A673 (cell line): ENCODE results near the gene DLG4. TPM values are rescaled to one million over a fixed set of nuclear protein-coding genes. Genes with fewer than 3 reads are reported as not detected.

Experiments
- BruUV-seq: library from RNA; stranded (reverse); fragments of 400-500 nt; replicated peaks from 2 replicates; lab custom pipeline; 2021; lab: Mats Ljungman, UMichigan
- CTCF ChIA-PET: fragments of 300-600 bp; sonication (Branson Sonifier 250); formaldehyde crosslinking; loops from one replicate; lab custom pipeline; 2022; ENCODE audit warnings: antibody characterized with exemption; lab: Charles Lee
- POLR2A ChIA-PET: fragments of 300-600 bp; sonication (Branson Sonifier 250); formaldehyde crosslinking; loops from one replicate; lab custom pipeline; 2022; ENCODE audit warnings: antibody characterized with exemption; ENCODE audit not compliant: low non-redundant PET; lab: Charles Lee
- DNase-seq: peaks from one replicate; pipeline ENCODE4 v3.0.0-alpha.2; 2015; ENCODE audit warnings: low spot score
- H3K27ac ChIP-seq: fragments of 200-600 bp; sonication (generic); 2 replicates; pipeline ENCODE4 v1.5.1; 2016; ENCODE audit warnings: mixed run types, low read depth, mild to moderate bottlenecking, mixed read lengths, antibody characterized with exemption, low read length; ENCODE audit not compliant: poor library complexity, severe bottlenecking
- H3K27me3 ChIP-seq: fragments of 200-600 bp; sonication (generic); replicated peaks from 2 replicates; pipeline ENCODE4 v1.6.1; 2017; ENCODE audit warnings: mixed run types, low read depth, mild to moderate bottlenecking, mixed read lengths, antibody characterized with exemption, low read length; ENCODE audit not compliant: insufficient read depth, poor library complexity
- H3K36me3 ChIP-seq: fragments of 200-600 bp; sonication (generic); 2 replicates; pipeline ENCODE4 v1.6.1; 2016; ENCODE audit warnings: mixed run types, mild to moderate bottlenecking, mixed read lengths, antibody characterized with exemption, low read length; ENCODE audit not compliant: insufficient read depth, poor library complexity, severe bottlenecking
- H3K4me1 ChIP-seq: fragments of 200-600 bp; sonication (generic); 2 replicates; pipeline ENCODE4 v1.6.1; 2017; ENCODE audit warnings: mixed run types, mild to moderate bottlenecking, mixed read lengths, antibody characterized with exemption, low read length; ENCODE audit not compliant: insufficient read depth, poor library complexity, severe bottlenecking
- H3K4me3 ChIP-seq: fragments of 200-600 bp; sonication (generic); 2 replicates; pipeline ENCODE4 v1.5.1; 2016; ENCODE audit warnings: low read depth, mixed run types, mild to moderate bottlenecking, mixed read lengths, low read length; ENCODE audit not compliant: poor library complexity, severe bottlenecking
- H3K9me3 ChIP-seq: fragments of 200-600 bp; sonication (generic); 2 replicates; pipeline ENCODE4 v1.6.1; 2016; ENCODE audit warnings: mixed run types, low read depth, mild to moderate bottlenecking, mixed read lengths, antibody characterized with exemption, low read length; ENCODE audit not compliant: poor library complexity, severe bottlenecking
- EZH2 ChIP-seq: fragments of 200-600 bp; sonication (generic); IDR thresholded peaks from 2 replicates; pipeline ENCODE4 v1.6.1; 2017; ENCODE audit warnings: borderline replicate concordance, low read depth, mild to moderate bottlenecking, mixed read lengths, antibody characterized with exemption, low read length; ENCODE audit not compliant: poor library complexity, severe bottlenecking
- intact Hi-C: fragments of 100-400 bp; cut with micrococcal nuclease; formaldehyde crosslinking; loops from one replicate; pipeline ENCODE4 v1.10.0; 2022; ENCODE audit not compliant: unreplicated experiment
- total RNA-seq: library from RNA; stranded (reverse); gene quantifications from 2 replicates; pipeline ENCODE4 v1.2.3, GENCODE V29; 2021
- TF ChIP-seq, protein P1 (sequence below): fragments of 300-800, 200-600 bp; sonication (generic); conservative IDR thresholded peaks from 2 replicates; pipeline ENCODE4 v1.5.1; 2017; ENCODE audit warnings: low read depth, mild to moderate bottlenecking, antibody characterized with exemption, low read length, moderate library complexity, mixed read lengths

Gene DLG4
- total RNA-seq, 1 experiment from 2014 or later: 74.7 TPM

DNA sequence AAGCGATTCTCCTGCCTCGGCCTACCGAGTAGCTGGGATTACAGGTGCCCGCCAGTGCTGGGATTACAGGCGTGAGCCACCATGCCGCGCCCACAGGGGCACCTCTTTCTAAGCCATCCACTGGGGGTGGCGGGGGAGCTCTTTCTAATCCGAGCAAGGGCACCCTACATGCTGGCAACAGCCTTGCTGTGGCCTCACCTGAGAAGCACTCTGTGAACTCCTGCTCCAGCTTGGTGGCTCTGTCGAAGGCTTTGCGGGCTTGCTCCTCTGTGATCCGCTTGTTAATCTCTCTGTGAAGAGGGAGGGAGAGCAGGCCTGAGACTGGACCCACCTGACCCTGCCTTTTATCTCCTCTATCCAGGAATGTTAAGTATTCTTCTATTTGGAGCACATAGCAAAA lies 28.6 kb downstream of the DLG4 start:
- POLR2A ChIA-PET: no interaction called here
- no peak for DNase-seq
- Histone ChIP-seq H3K4me3 (no peak overlapping the region), H3K9me3 (no peaks in the 10 kb centered on the region), H3K27me3 (no peaks in the 10 kb centered on the region), H3K27ac (no peak overlapping the region), H3K4me1 (no peaks in the 10 kb centered on the region), H3K36me3 (peaks cover 47% of the 10 kb centered on the region)
- CTCF ChIA-PET: no interaction called here
- no TSS peak for BruUV-seq
- TF ChIP-seq EZH2: no peak
- TF ChIP-seq, protein P1, sequence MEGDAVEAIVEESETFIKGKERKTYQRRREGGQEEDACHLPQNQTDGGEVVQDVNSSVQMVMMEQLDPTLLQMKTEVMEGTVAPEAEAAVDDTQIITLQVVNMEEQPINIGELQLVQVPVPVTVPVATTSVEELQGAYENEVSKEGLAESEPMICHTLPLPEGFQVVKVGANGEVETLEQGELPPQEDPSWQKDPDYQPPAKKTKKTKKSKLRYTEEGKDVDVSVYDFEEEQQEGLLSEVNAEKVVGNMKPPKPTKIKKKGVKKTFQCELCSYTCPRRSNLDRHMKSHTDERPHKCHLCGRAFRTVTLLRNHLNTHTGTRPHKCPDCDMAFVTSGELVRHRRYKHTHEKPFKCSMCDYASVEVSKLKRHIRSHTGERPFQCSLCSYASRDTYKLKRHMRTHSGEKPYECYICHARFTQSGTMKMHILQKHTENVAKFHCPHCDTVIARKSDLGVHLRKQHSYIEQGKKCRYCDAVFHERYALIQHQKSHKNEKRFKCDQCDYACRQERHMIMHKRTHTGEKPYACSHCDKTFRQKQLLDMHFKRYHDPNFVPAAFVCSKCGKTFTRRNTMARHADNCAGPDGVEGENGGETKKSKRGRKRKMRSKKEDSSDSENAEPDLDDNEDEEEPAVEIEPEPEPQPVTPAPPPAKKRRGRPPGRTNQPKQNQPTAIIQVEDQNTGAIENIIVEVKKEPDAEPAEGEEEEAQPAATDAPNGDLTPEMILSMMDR: no peak
- intact Hi-C loops: no loop called here

DNA sequence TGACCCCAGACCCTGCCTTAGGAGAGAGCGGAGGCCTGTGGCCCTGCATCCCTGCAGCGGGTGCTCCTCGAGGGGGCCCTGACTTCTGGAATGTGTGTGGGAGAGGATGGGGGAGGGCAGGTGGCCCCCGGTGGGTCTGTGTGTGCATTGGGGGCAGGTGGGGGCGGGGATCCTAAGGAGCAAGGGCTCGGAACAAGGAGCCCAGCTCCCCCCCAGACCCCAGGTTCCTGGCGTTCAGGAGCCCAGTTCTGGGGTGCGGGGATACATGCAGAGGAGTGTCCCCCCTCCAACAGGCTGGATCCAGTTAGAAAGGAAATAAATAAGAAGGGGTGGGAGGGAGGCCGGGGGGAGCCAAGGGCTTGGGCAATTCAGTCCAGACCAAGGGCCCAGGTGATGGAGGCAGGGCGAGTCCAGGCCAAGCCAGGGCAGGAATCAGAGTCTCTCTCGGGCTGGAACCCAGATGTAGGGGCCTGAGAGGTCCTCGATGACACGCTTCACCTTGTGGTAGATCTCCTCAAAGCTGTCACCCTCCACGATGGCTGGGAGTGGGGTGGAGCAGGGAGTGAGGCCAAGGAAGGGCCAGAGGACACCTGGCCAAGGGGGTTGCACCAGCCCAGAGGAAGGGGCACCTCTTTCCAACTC lies 29.2 kb downstream of the DLG4 start:
- no peak overlapping the region for H3K4me3 ChIP-seq
- ChIA-PET POLR2A (no interaction called here), CTCF (no interaction called here)
- no peak overlapping the region for H3K27ac ChIP-seq
- H3K36me3 ChIP-seq: peaks cover 40% of the 10 kb centered on the region
- no peak for DNase-seq
- no peaks in the 10 kb centered on the region for H3K9me3 ChIP-seq
- TF ChIP-seq EZH2: no peak
- TF ChIP-seq, protein P1: no peak
- H3K4me1 ChIP-seq: no peaks in the 10 kb centered on the region
- TSS peak; percentile 7 for BruUV-seq
- no peaks in the 10 kb centered on the region for H3K27me3 ChIP-seq
- intact Hi-C loops: no loop called here

DNA sequence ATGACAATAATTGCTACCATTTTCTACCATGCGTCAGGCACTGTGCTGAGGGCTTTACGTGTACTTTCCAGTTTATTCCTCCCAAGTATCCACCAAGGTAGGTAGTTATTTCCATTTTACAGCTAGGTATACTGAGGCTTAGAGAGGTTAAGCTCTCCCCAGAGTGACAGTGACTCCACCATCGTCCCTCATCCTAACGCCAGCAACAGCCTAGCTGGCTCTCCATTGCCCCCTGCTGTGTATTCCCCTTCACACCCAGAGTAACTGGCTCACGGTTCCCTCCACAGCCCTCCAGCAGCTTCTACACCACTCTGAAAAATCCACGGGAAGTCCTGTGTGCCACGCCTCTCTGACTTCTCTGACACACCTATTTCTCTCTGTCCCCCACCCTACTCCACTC lies 33.4 kb downstream of the DLG4 start:
- peak; percentile 40 for DNase-seq
- CTCF ChIA-PET: no interaction called here
- BruUV-seq: no TSS peak
- peaks cover 12% of the 10 kb centered on the region for H3K36me3 ChIP-seq
- intact Hi-C loops: no loop called here
- H3K27me3 ChIP-seq: no peaks in the 10 kb centered on the region
- TF ChIP-seq, protein P1: no peak
- TF ChIP-seq EZH2: no peak
- H3K4me1 ChIP-seq: no peaks in the 10 kb centered on the region
- no peak overlapping the region for H3K27ac ChIP-seq
- H3K4me3 ChIP-seq: no peak overlapping the region
- POLR2A ChIA-PET: no interaction called here
- no peaks in the 10 kb centered on the region for H3K9me3 ChIP-seq
